ENCODE data around the gene EGFLAM.
A peak's percentile ranks its signal among the peaks of the same experiment; 100 is the strongest.

Gene EGFLAM

GRCh38 chr5:38257308-38258041, 884 bp upstream of the EGFLAM start:
- peak; percentile 32 for DNase-seq (ENCODE audit: low spot score)
- no peak overlapping the region for H3K4ac ChIP-seq (ENCODE audit: low read length)

GRCh38 chr5:38258042-38258318, 379 bp upstream of the EGFLAM start:
- no CpG with 5 or more reads among the region's 13 CpGs for WGBS, 2 donors (ENCODE audit: extremely low coverage in 2 of 2, insufficient read length in 2 of 2, insufficient replicate concordance in 1 of 2)
- Histone ChIP-seq H3K79me1 (ENCODE audit: low read depth, low read length) (no peaks in the 10 kb centered on the region), H4K91ac (ENCODE audit: low read depth, low read length, poor library complexity) (no peak overlapping the region), H3K4me3 (ENCODE audit: low read length in 2 of 2) (peak overlapping the region; percentile 32 to 85), H4K8ac (ENCODE audit: low read depth, low read length) (no peak overlapping the region), H3K4ac (ENCODE audit: low read length) (no peak overlapping the region), H3K4me2 (ENCODE audit: insufficient read depth, low read length, poor library complexity, severe bottlenecking) (peak overlapping the region; percentile 94), H3K18ac (ENCODE audit: low read length) (peak overlapping the region; percentile 78), H2AFZ (ENCODE audit: low read length) (peak overlapping the region; percentile 92), H3K27ac (replicated peaks; ENCODE audit: low read length) (no peak overlapping the region), H2BK5ac (ENCODE audit: low read length) (no peak overlapping the region), H3K23ac (ENCODE audit: low read depth, low read length, poor library complexity) (no peak overlapping the region), H2BK12ac (ENCODE audit: low read length) (no peak overlapping the region), H3K36me3 (replicated peaks in 1 of 2; ENCODE audit: control insufficient read depth in 2 of 2, insufficient read depth in 2 of 2, low read length in 2 of 2) (no peaks in the 10 kb centered on the region), H3K9me3 (replicated peaks in 1 of 2; ENCODE audit: control insufficient read depth in 2 of 2, insufficient read depth in 1 of 2, low read depth in 1 of 2, low read length in 2 of 2) (no peaks in the 10 kb centered on the region), H3K4me1 (ENCODE audit: control insufficient read depth in 2 of 2, insufficient read depth in 1 of 2, low read depth in 1 of 2, low read length in 2 of 2) (peaks cover 4 to 7% of the 10 kb centered on the region in 2 donors), H3K27me3 (ENCODE audit: control insufficient read depth in 3 of 3, insufficient read depth in 3 of 3, low read depth in 1 of 3, low read length in 3 of 3) (peaks cover 0 to 73% (median 32%) of the 10 kb centered on the region in 3 experiments), H3K9ac (ENCODE audit: low read depth, low read length, poor library complexity) (peak overlapping the region; percentile 70), H2BK120ac (ENCODE audit: low read depth, low read length) (no peak overlapping the region), H2AK5ac (ENCODE audit: low read depth, low read length) (no peak overlapping the region), H3K14ac (ENCODE audit: low read length) (no peak overlapping the region), H2BK15ac (ENCODE audit: low read length) (no peak overlapping the region)
- no peak for DNase-seq (ENCODE audit: low spot score)

More at GRCh38 chr5:38257308-38258041, 884 bp upstream of the EGFLAM start:
- Histone ChIP-seq H3K27me3 (ENCODE audit: control insufficient read depth in 3 of 3, insufficient read depth in 3 of 3, low read depth in 1 of 3, low read length in 3 of 3) (peaks cover 0 to 75% (median 32%) of the 10 kb centered on the region in 3 experiments), H3K18ac (ENCODE audit: low read length) (no peak overlapping the region), H3K36me3 (replicated peaks in 1 of 2; ENCODE audit: control insufficient read depth in 2 of 2, insufficient read depth in 2 of 2, low read length in 2 of 2) (no peaks in the 10 kb centered on the region), H3K79me1 (ENCODE audit: low read depth, low read length) (no peaks in the 10 kb centered on the region), H2BK5ac (ENCODE audit: low read length) (no peak overlapping the region), H3K9ac (ENCODE audit: low read depth, low read length, poor library complexity) (no peak overlapping the region), H3K27ac (replicated peaks; ENCODE audit: low read length) (no peak overlapping the region), H2BK15ac (ENCODE audit: low read length) (no peak overlapping the region), H2BK120ac (ENCODE audit: low read depth, low read length) (no peak overlapping the region), H2AFZ (ENCODE audit: low read length) (peak overlapping the region; percentile 92), H3K23ac (ENCODE audit: low read depth, low read length, poor library complexity) (no peak overlapping the region), H3K4me3 (ENCODE audit: low read length in 2 of 2) (peak overlapping the region; percentile 32 to 85), H4K8ac (ENCODE audit: low read depth, low read length) (no peak overlapping the region), H2AK5ac (ENCODE audit: low read depth, low read length) (no peak overlapping the region), H3K4me1 (ENCODE audit: control insufficient read depth in 2 of 2, insufficient read depth in 1 of 2, low read depth in 1 of 2, low read length in 2 of 2) (peaks cover 4 to 7% of the 10 kb centered on the region in 2 donors), H2BK12ac (ENCODE audit: low read length) (no peak overlapping the region), H3K14ac (ENCODE audit: low read length) (no peak overlapping the region), H4K91ac (ENCODE audit: low read depth, low read length, poor library complexity) (no peak overlapping the region), H3K4me2 (ENCODE audit: insufficient read depth, low read length, poor library complexity, severe bottlenecking) (peak overlapping the region; percentile 94), H3K9me3 (replicated peaks in 1 of 2; ENCODE audit: control insufficient read depth in 2 of 2, insufficient read depth in 1 of 2, low read depth in 1 of 2, low read length in 2 of 2) (peaks cover 0 to 2% of the 10 kb centered on the region in 2 donors)
- WGBS, 2 donors (ENCODE audit: extremely low coverage in 2 of 2, insufficient read length in 2 of 2, insufficient replicate concordance in 1 of 2): no CpG with 5 or more reads among the region's 42 CpGs

- H4K91ac ChIP-seq (ENCODE audit: low read depth, low read length, poor library complexity): no peak overlapping the region
- H3K27ac ChIP-seq (replicated peaks; ENCODE audit: low read length): no peak overlapping the region
- H3K4ac ChIP-seq (ENCODE audit: low read length): no peak overlapping the region
- peaks cover 0 to 73% (median 32%) of the 10 kb centered on the region in 3 experiments for H3K27me3 ChIP-seq (ENCODE audit: control insufficient read depth in 3 of 3, insufficient read depth in 3 of 3, low read depth in 1 of 3, low read length in 3 of 3)
- no peak overlapping the region for H2BK5ac ChIP-seq (ENCODE audit: low read length)
- no peak overlapping the region for H2BK15ac ChIP-seq (ENCODE audit: low read length)
- no peaks in the 10 kb centered on the region for H3K79me1 ChIP-seq (ENCODE audit: low read depth, low read length)
- DNase-seq (ENCODE audit: low spot score): no peak
- no peak overlapping the region for H2BK120ac ChIP-seq (ENCODE audit: low read depth, low read length)
- H2AFZ ChIP-seq (ENCODE audit: low read length): peak overlapping the region; percentile 92
- H3K4me3 ChIP-seq (ENCODE audit: low read length in 2 of 2): no peak overlapping the region
- peaks cover 4 to 7% of the 10 kb centered on the region in 2 donors for H3K4me1 ChIP-seq (ENCODE audit: control insufficient read depth in 2 of 2, insufficient read depth in 1 of 2, low read depth in 1 of 2, low read length in 2 of 2)
- H2AK5ac ChIP-seq (ENCODE audit: low read depth, low read length): no peak overlapping the region
- WGBS, 2 donors (ENCODE audit: extremely low coverage in 2 of 2, insufficient read length in 2 of 2, insufficient replicate concordance in 1 of 2): no CpG with 5 or more reads among the region's 13 CpGs
- H3K14ac ChIP-seq (ENCODE audit: low read length): no peak overlapping the region
- no peak overlapping the region for H3K9ac ChIP-seq (ENCODE audit: low read depth, low read length, poor library complexity)
- H2BK12ac ChIP-seq (ENCODE audit: low read length): no peak overlapping the region
- H3K36me3 ChIP-seq (replicated peaks in 1 of 2; ENCODE audit: control insufficient read depth in 2 of 2, insufficient read depth in 2 of 2, low read length in 2 of 2): no peaks in the 10 kb centered on the region
- H3K4me2 ChIP-seq (ENCODE audit: insufficient read depth, low read length, poor library complexity, severe bottlenecking): peak overlapping the region; percentile 94
- H3K9me3 ChIP-seq (replicated peaks in 1 of 2; ENCODE audit: control insufficient read depth in 2 of 2, insufficient read depth in 1 of 2, low read depth in 1 of 2, low read length in 2 of 2): no peaks in the 10 kb centered on the region
- H4K8ac ChIP-seq (ENCODE audit: low read depth, low read length): no peak overlapping the region
- no peak overlapping the region for H3K23ac ChIP-seq (ENCODE audit: low read depth, low read length, poor library complexity)
- no peak overlapping the region for H3K18ac ChIP-seq (ENCODE audit: low read length)
Measured at GRCh38 chr5:38259062-38259808, 876 bp downstream of the EGFLAM start.

- Histone ChIP-seq H3K4me2 (ENCODE audit: insufficient read depth, low read length, poor library complexity, severe bottlenecking) (no peak overlapping the region), H2BK120ac (ENCODE audit: low read depth, low read length) (no peak overlapping the region), H3K9me3 (replicated peaks in 1 of 2; ENCODE audit: control insufficient read depth in 2 of 2, insufficient read depth in 1 of 2, low read depth in 1 of 2, low read length in 2 of 2) (no peaks in the 10 kb centered on the region), H3K4me3 (ENCODE audit: low read length in 2 of 2) (no peak overlapping the region), H2BK12ac (ENCODE audit: low read length) (no peak overlapping the region), H3K4ac (ENCODE audit: low read length) (no peak overlapping the region), H2BK15ac (ENCODE audit: low read length) (no peak overlapping the region), H3K14ac (ENCODE audit: low read length) (no peak overlapping the region), H3K23ac (ENCODE audit: low read depth, low read length, poor library complexity) (no peak overlapping the region), H3K4me1 (ENCODE audit: control insufficient read depth in 2 of 2, insufficient read depth in 1 of 2, low read depth in 1 of 2, low read length in 2 of 2) (peaks cover 4 to 7% of the 10 kb centered on the region in 2 donors), H2AK5ac (ENCODE audit: low read depth, low read length) (no peak overlapping the region), H2BK5ac (ENCODE audit: low read length) (no peak overlapping the region), H3K18ac (ENCODE audit: low read length) (no peak overlapping the region), H4K8ac (ENCODE audit: low read depth, low read length) (no peak overlapping the region), H3K27me3 (ENCODE audit: control insufficient read depth in 3 of 3, insufficient read depth in 3 of 3, low read depth in 1 of 3, low read length in 3 of 3) (peaks cover 0 to 75% (median 32%) of the 10 kb centered on the region in 3 experiments), H4K91ac (ENCODE audit: low read depth, low read length, poor library complexity) (no peak overlapping the region), H3K79me1 (ENCODE audit: low read depth, low read length) (no peaks in the 10 kb centered on the region), H2AFZ (ENCODE audit: low read length) (no peak overlapping the region), H3K36me3 (replicated peaks in 1 of 2; ENCODE audit: control insufficient read depth in 2 of 2, insufficient read depth in 2 of 2, low read length in 2 of 2) (no peaks in the 10 kb centered on the region), H3K9ac (ENCODE audit: low read depth, low read length, poor library complexity) (no peak overlapping the region), H3K27ac (replicated peaks; ENCODE audit: low read length) (no peak overlapping the region)
- DNase-seq (ENCODE audit: low spot score): no peak
- no CpG with 5 or more reads among the region's 6 CpGs for WGBS, 2 donors (ENCODE audit: extremely low coverage in 2 of 2, insufficient read length in 2 of 2, insufficient replicate concordance in 1 of 2)
Measured at GRCh38 chr5:38259809-38260160, 1.4 kb downstream of the EGFLAM start.

All from neuronal stem cell (in vitro differentiated cells).